Measurements from ENCODE around the gene GPR156.

Gene GPR156

DNA sequence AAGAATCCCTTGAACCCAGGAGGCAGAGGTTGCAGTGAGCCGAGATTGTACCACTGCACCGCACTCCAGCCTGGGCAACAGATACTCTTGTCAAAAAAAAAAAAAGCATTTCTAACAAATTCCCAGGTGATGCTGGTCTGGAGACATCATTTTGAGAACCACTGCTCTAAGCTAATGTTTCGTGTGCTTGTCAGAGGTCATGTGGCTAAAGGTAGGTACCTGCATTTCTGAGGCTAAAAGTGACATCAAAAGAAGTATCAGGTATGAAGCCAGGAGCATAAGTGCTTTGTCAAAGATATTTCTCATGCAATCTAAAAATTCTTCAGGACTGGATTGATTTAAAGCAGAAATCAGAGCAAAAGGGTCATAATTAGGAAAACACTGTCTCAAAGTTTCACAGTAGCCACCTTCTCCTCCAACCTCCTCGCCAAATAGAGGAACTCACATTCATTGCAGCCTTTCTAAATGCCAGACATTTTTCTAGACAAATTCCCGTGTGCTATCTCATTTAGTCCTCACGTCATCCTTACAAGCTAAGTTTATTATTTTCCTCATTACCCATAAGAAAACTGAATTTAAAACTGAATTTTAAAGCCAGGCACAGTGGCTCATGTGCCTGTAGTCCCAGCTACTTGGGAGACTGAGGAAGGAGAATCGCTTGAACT lies 165.0 kb downstream of the GPR156 start:
- TF ChIP-seq CTCF (IDR thresholded peaks at IDR 0.05; ENCODE audit: borderline replicate concordance, insufficient read depth, low read depth, low read length), result no peak
- no peak overlapping the region for H3K4me3 ChIP-seq (ENCODE audit: low read depth, low read length)
